A549 treated with DMSO at 1 μM for 4 hours (cell line): ENCODE measurements around the gene NIPAL3. TPM values are rescaled to one million over a fixed set of nuclear protein-coding genes. Genes with fewer than 3 reads are reported as not detected.

Source experiments
- total RNA-seq: library from RNA; stranded (reverse); fragments of 200-300 nt; extraction: Qiagen RNA extraction; gene quantifications from 5 replicates; pipeline ENCODE4 v1.2.3, GENCODE V29; 2022; ENCODE audit warnings: low read depth

NIPAL3 gene
- 7.0 to 9.4 TPM (median 7.5 TPM) in 5 replicates for total RNA-seq

DNA sequence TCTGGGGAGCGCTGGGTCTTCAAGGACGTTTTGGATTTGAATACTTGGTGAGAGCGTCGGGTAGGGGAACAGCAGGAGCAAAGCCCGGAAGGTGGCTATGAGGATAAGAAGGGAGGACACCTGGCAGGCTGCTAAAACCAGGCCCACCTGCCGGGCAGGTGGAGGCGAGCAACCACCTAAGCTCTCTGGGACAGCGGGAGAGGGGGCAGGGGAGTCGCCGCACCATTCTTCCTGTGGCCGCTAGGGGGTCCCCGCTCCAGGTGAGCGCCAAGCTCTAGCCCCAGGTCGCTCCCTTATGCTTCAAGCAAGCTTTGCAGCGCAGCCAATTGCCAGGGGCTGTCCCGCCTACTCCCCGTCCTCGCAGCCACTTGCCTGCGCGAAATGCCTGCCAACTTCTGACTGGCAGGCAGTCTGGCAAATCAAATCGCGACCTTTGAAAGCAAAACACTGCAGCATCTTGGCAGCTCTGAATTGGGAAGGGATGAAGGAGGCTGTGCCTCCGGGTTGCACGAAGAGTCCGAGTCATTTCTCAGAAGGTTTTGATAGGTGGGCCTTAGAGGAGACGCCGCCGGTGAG lies at the start of gene NIPAL3:
NIPAL3 (plus strand) TSS at position 469 of the 576 bp plus-strand sequence. CDS start 3,746 bp downstream, outside the sequence.

GRCh38 chr1:24413350-24414163 lies 2.0 kb upstream of the NIPAL3 start, which contains the start of gene STPG1:
STPG1 (minus strand) TSS chr1:24413782; CDS start chr1:24401388, 12,394 bp downstream.

DNA sequence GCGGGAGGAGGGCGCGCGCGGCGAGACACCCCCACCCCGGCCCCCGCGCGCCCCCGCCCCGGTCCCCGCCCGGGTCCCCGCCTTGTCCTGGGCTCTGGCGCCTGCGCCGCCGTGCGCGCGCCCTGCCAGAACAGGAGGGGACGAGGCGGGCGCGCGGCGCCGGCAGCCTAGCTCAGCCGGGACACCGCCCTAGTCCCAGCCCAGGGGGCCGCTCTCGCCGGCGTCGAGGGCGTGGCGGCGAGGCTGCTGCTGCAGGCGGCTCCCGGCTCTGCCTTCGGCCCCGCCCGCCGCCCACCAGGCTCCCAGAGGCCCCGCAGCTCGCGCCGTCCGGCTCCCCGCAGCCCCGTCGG lies 87.1 kb downstream of the NIPAL3 start, which contains the start of gene RCAN3:
RCAN3 (plus strand) TSS at position 128 of the 350 bp plus-strand sequence. CDS start 11,537 bp downstream, outside the sequence.

Other genes with a start within 250 kb of the NIPAL3 start
- gene IFNLR1, start 228.5 kb upstream of the NIPAL3 start, total RNA-seq, result 1.0 to 1.5 TPM (median 1.4 TPM) in 5 replicates
- gene GRHL3, start 96.4 kb upstream of the NIPAL3 start, total RNA-seq, result 0.39 to 0.76 TPM (median 0.61 TPM) in 5 replicates
- gene STPG1, start 2.0 kb upstream of the NIPAL3 start, total RNA-seq, result 6.4 to 6.8 TPM (median 6.7 TPM) in 5 replicates
- 9.8 to 13.6 TPM (median 12.5 TPM) in 5 replicates for gene RCAN3, start 87.0 kb downstream of the NIPAL3 start, total RNA-seq
- gene NCMAP, start 140.3 kb downstream of the NIPAL3 start, total RNA-seq, result 0.02 TPM in 2 of 5 replicates, not detected in the others
- gene SRRM1, start 227.5 kb downstream of the NIPAL3 start, total RNA-seq, result 41.9 to 53.9 TPM (median 47.3 TPM) in 5 replicates